ENCODE results near the gene LRRC71. TPM values are rescaled to one million over a fixed set of nuclear protein-coding genes. Genes with fewer than 3 reads are reported as not detected.

Gene LRRC71
- polyA plus RNA-seq, 3 donors, result not detected

- WGBS (ENCODE audit: insufficient coverage), result 94% methylated on average over 3 of the region's 4 CpGs
- Histone ChIP-seq H4K20me1 (ENCODE audit: insufficient read depth, low read length) (no peaks in the 10 kb centered on the region), H3K4me2 (replicated peaks; ENCODE audit: extremely low read depth, low read length, poor library complexity, severe bottlenecking) (no peak overlapping the region), H3K4me1 (ENCODE audit: control insufficient read depth in 1 of 2, insufficient read depth in 2 of 2, low read length in 2 of 2) (peaks cover 28 to 33% of the 10 kb centered on the region in 2 donors), H3K27ac (ENCODE audit: low read depth in 1 of 2, low read length in 2 of 2) (no peak overlapping the region), H3K9ac (ENCODE audit: insufficient read depth, low read length, poor library complexity, severe bottlenecking) (no peak overlapping the region), H3K27me3 (ENCODE audit: control insufficient read depth in 2 of 2, insufficient read depth in 2 of 2, low read length in 2 of 2) (peaks cover 20 to 44% of the 10 kb centered on the region in 2 donors), H3K4me3 (replicated peaks in 1 of 3; ENCODE audit: low read depth in 2 of 3, low read length in 3 of 3) (no peak overlapping the region), H2AFZ (ENCODE audit: insufficient read depth, low read depth, low read length, poor library complexity, severe bottlenecking) (no peak overlapping the region), H3K36me3 (replicated peaks in 1 of 2; ENCODE audit: control insufficient read depth in 1 of 2, insufficient read depth in 2 of 2, low read length in 2 of 2) (no peaks in the 10 kb centered on the region), H3K9me3 (replicated peaks in 1 of 2; ENCODE audit: control insufficient read depth in 1 of 2, insufficient read depth in 1 of 2, low read length in 2 of 2) (no peaks in the 10 kb centered on the region), H3K79me2 (ENCODE audit: insufficient read depth, low read length) (no peaks in the 10 kb centered on the region)
- Mint-ChIP-seq H3K27me3 (ENCODE audit: low read depth in 3 of 3) (peaks cover 44 to 62% (median 55%) of the 10 kb centered on the region in 3 donors), H3K4me1 (peaks cover 30% of the 10 kb centered on the region), H3K27ac (no peak overlapping the region), H3K36me3 (peaks cover 0 to 10% of the 10 kb centered on the region in 2 donors), H3K4me3 (peak overlapping the region in 1 of 2 donors; percentile 53), H3K9me3 (peaks cover 0 to 9% (median 5%) of the 10 kb centered on the region in 7 donors)
- no peak for TF ChIP-seq CTCF (IDR thresholded peaks at IDR 0.05)
- intact Hi-C loops (cut with micrococcal nuclease), result loop anchor here in 1 of 2 donors (10.0 kb wide), 1 partner anchor 81 kb away; the partner anchor contains the start of gene SH2D2A
- DNase-seq, result no peak
Measured at GRCh38 chr1:156895455-156895812, 25.0 kb upstream of the LRRC71 start.

GRCh38 chr1:156895927-156896326 is 24.5 kb upstream of the LRRC71 start:
- H3K4me3 Mint-ChIP-seq, result peak overlapping the region in 1 of 2 donors; percentile 23
- Histone ChIP-seq H3K9ac (ENCODE audit: insufficient read depth, low read length, poor library complexity, severe bottlenecking) (no peak overlapping the region), H2AFZ (ENCODE audit: insufficient read depth, low read depth, low read length, poor library complexity, severe bottlenecking) (no peak overlapping the region), H3K27me3 (ENCODE audit: control insufficient read depth in 2 of 2, insufficient read depth in 2 of 2, low read length in 2 of 2) (peaks cover 20 to 41% of the 10 kb centered on the region in 2 donors), H4K20me1 (ENCODE audit: insufficient read depth, low read length) (no peaks in the 10 kb centered on the region), H3K4me2 (replicated peaks; ENCODE audit: extremely low read depth, low read length, poor library complexity, severe bottlenecking) (no peak overlapping the region), H3K79me2 (ENCODE audit: insufficient read depth, low read length) (no peaks in the 10 kb centered on the region), H3K4me3 (replicated peaks in 1 of 3; ENCODE audit: low read depth in 2 of 3, low read length in 3 of 3) (no peak overlapping the region), H3K9me3 (replicated peaks in 1 of 2; ENCODE audit: control insufficient read depth in 1 of 2, insufficient read depth in 1 of 2, low read length in 2 of 2) (no peaks in the 10 kb centered on the region), H3K4me1 (ENCODE audit: control insufficient read depth in 1 of 2, insufficient read depth in 2 of 2, low read length in 2 of 2) (peaks cover 28 to 33% of the 10 kb centered on the region in 2 donors), H3K36me3 (replicated peaks in 1 of 2; ENCODE audit: control insufficient read depth in 1 of 2, insufficient read depth in 2 of 2, low read length in 2 of 2) (no peaks in the 10 kb centered on the region), H3K27ac (ENCODE audit: low read depth in 1 of 2, low read length in 2 of 2) (no peak overlapping the region)
- intact Hi-C loops (cut with micrococcal nuclease), result loop anchor here in 1 of 2 donors (10.0 kb wide), 1 partner anchor 81 kb away; the partner anchor contains the start of gene SH2D2A
- peaks cover 30% of the 10 kb centered on the region for H3K4me1 Mint-ChIP-seq
- TF ChIP-seq CTCF (IDR thresholded peaks at IDR 0.05), result no peak
- H3K36me3 Mint-ChIP-seq, result peaks cover 0 to 10% of the 10 kb centered on the region in 2 donors
- no peak for DNase-seq
- H3K27ac Mint-ChIP-seq, result no peak overlapping the region
- WGBS (ENCODE audit: insufficient coverage), result 100% methylated on average over 2 of the region's 6 CpGs
- H3K9me3 Mint-ChIP-seq, result peaks cover 0 to 9% (median 5%) of the 10 kb centered on the region in 7 donors
- peaks cover 42 to 59% (median 50%) of the 10 kb centered on the region in 3 donors for H3K27me3 Mint-ChIP-seq (ENCODE audit: low read depth in 3 of 3)
